Measurements from ENCODE around the gene C11orf68.

Gene C11orf68

DNA sequence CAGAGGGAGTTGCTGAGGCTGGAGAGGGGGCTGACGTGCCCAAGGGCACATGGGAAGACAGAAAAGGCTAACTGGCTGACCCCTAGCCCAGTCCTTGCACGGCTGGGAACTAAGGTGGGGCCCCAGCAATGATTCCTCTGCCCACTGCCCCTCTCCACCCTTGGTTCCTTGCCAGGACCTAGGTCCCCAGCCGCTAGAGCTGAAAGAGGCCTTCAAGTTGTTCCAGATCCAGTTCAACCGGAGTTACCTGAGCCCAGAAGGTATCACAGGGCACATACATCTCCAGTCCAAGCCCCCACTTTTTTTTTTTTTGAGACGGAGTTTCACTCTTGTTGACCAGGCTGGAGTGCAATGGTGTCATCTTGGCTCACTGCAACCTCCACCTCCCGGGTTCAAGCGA lies 38.8 kb downstream of the C11orf68 start:
- peaks cover 8% of the 10 kb centered on the region for H3K36me3 ChIP-seq (replicated peaks; ENCODE audit: insufficient read depth, low read length)
- H3K79me2 ChIP-seq (ENCODE audit: low read length): peaks cover 8% of the 10 kb centered on the region
- no peaks in the 10 kb centered on the region for H4K20me1 ChIP-seq (ENCODE audit: insufficient read depth, low read length)
- H3K9me3 ChIP-seq (replicated peaks; ENCODE audit: insufficient read depth, low read length): no peaks in the 10 kb centered on the region
- TF ChIP-seq EZH2 (optimal IDR thresholded peaks at IDR 0.05; ENCODE audit: low read depth, low read length) (no peak), EZH2phosphoT487 (IDR thresholded peaks at IDR 0.05; ENCODE audit: low read length) (no peak)
- H3F3A ChIP-seq (ENCODE audit: insufficient read depth, low read length): no peaks in the 10 kb centered on the region
- no peak overlapping the region for H2AFZ ChIP-seq (ENCODE audit: low read length)
- H3K27me3 ChIP-seq (replicated peaks; ENCODE audit: insufficient read depth, low read length): no peaks in the 10 kb centered on the region
- DNase-seq: no peak
- H3K9me2 ChIP-seq (replicated peaks; ENCODE audit: insufficient read depth, low read length): no peaks in the 10 kb centered on the region
- H3K4me2 ChIP-seq (ENCODE audit: low read depth, low read length): no peak overlapping the region
- no peak overlapping the region for H3K4me3 ChIP-seq (ENCODE audit: low read length)
- peaks cover 12% of the 10 kb centered on the region; the same call in 1 of the 2 replicates for H3K4me1 ChIP-seq (ENCODE audit: low read length)
- no peak overlapping the region for H3K9ac ChIP-seq (ENCODE audit: low read length)
- H3K27ac ChIP-seq (ENCODE audit: low read length): no peak overlapping the region

DNA sequence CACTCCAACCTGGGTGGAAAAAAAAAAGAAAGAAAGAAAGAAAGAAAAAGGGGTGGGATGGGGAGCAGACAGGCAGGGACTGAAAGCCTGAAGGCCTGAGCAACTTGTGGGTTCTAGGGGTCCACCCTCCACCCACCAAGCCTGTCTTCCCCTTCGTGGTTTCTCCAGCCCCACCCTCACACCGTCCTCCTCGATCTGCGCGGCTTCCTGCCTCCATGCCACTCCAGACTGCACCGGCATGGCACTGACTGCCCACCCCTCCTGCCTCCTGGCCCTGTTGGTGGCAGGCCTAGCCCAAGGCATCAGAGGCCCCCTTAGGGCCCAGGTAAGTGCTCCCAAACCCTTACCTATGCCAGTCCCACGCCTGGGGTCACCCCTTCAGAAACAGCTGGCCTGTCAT lies 39.2 kb downstream of the C11orf68 start, which contains the start of gene CTSW:
TSS of gene CTSW (plus strand) at position 221 of the 400 bp plus-strand sequence. CDS start at position 239, 18 bp downstream.
- no peak within 1 kb of the TSS for H2AFZ ChIP-seq (ENCODE audit: low read length)
- H3F3A ChIP-seq (ENCODE audit: insufficient read depth, low read length): no peaks in the 10 kb centered on the region
- no peaks in the 10 kb centered on the region for H3K9me2 ChIP-seq (replicated peaks; ENCODE audit: insufficient read depth, low read length)
- no peak within 1 kb of the TSS for H3K4me3 ChIP-seq (ENCODE audit: low read length)
- H3K9me3 ChIP-seq (replicated peaks; ENCODE audit: insufficient read depth, low read length): no peaks in the 10 kb centered on the region
- H3K36me3 ChIP-seq (replicated peaks; ENCODE audit: insufficient read depth, low read length): peaks cover 8% of the 10 kb centered on the region
- H3K4me2 ChIP-seq (ENCODE audit: low read depth, low read length): peak within 1 kb of the TSS; percentile 91; the same call in 1 of the 2 replicates
- peaks cover 8% of the 10 kb centered on the region for H3K79me2 ChIP-seq (ENCODE audit: low read length)
- no peak within 1 kb of the TSS for H3K9ac ChIP-seq (ENCODE audit: low read length)
- TF ChIP-seq EZH2phosphoT487 (IDR thresholded peaks at IDR 0.05; ENCODE audit: low read length) (no peak), EZH2 (optimal IDR thresholded peaks at IDR 0.05; ENCODE audit: low read depth, low read length) (no peak)
- TF ChIP-seq, protein P1, sequence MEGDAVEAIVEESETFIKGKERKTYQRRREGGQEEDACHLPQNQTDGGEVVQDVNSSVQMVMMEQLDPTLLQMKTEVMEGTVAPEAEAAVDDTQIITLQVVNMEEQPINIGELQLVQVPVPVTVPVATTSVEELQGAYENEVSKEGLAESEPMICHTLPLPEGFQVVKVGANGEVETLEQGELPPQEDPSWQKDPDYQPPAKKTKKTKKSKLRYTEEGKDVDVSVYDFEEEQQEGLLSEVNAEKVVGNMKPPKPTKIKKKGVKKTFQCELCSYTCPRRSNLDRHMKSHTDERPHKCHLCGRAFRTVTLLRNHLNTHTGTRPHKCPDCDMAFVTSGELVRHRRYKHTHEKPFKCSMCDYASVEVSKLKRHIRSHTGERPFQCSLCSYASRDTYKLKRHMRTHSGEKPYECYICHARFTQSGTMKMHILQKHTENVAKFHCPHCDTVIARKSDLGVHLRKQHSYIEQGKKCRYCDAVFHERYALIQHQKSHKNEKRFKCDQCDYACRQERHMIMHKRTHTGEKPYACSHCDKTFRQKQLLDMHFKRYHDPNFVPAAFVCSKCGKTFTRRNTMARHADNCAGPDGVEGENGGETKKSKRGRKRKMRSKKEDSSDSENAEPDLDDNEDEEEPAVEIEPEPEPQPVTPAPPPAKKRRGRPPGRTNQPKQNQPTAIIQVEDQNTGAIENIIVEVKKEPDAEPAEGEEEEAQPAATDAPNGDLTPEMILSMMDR (IDR thresholded peaks at IDR 0.05; ENCODE audit: low read length): no peak
- no peaks in the 10 kb centered on the region for H3K27me3 ChIP-seq (replicated peaks; ENCODE audit: insufficient read depth, low read length)
- H4K20me1 ChIP-seq (ENCODE audit: insufficient read depth, low read length): no peaks in the 10 kb centered on the region
- H3K4me1 ChIP-seq (ENCODE audit: low read length): peaks cover 12% of the 10 kb centered on the region; the same call in 1 of the 2 replicates
- no peak within 1 kb of the TSS for H3K27ac ChIP-seq (ENCODE audit: low read length)
- DNase-seq: no peak

DNA sequence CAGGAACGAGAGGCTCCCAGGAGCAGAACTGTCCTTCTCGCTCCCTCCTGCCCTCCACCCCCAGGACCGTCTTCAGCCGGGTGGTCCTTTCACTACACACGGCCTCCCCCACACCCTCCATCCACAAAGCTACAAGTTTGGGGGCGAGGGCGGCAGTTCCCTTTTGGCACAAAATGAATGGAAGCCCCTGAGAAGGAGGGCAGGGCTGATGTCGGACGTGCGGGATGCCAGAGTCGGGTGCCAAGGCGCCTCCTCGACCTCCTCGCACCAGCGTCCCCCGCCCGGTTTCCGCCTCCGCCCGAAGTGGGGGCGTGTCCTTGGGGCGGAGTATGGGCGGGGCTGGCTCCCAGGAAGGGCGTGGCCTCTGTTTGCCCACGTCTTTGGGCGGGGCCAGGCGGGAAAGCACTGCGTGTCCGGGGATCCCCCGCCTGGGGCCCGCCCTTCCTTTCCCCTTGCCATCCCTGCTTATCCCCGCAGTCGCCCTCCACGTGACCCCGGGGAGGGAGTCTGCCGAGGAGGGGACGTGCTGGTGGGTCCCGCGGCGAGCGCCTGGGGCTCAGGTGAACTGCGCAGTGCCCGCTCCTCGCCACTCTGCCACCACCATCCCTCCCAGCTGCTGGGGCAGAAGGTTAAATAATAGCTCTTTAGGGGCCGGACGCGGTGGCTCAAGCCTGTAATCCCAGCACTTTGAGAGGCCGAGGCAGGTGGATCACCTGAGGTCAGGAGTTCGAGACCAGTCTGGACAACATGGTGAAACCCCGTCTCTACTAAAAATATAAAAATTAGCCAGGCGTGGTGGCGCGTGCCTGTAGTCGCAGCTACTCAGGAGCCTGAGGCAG lies 45.3 kb downstream of the C11orf68 start:
- H2AFZ ChIP-seq (ENCODE audit: low read length): peak overlapping the region; percentile 90
- H4K20me1 ChIP-seq (ENCODE audit: insufficient read depth, low read length): no peaks in the 10 kb centered on the region
- no peaks in the 10 kb centered on the region for H3F3A ChIP-seq (ENCODE audit: insufficient read depth, low read length)
- no peaks in the 10 kb centered on the region for H3K27me3 ChIP-seq (replicated peaks; ENCODE audit: insufficient read depth, low read length)
- no peaks in the 10 kb centered on the region for H3K36me3 ChIP-seq (replicated peaks; ENCODE audit: insufficient read depth, low read length)
- no peaks in the 10 kb centered on the region for H3K79me2 ChIP-seq (ENCODE audit: low read length)
- 0 out of 2 replicates have a peak, but pooled peaks cover 5% of the 10 kb centered on the region for H3K4me1 ChIP-seq (ENCODE audit: low read length)
- peak overlapping the region; percentile 97 for H3K4me2 ChIP-seq (ENCODE audit: low read depth, low read length)
- no peaks in the 10 kb centered on the region for H3K9me2 ChIP-seq (replicated peaks; ENCODE audit: insufficient read depth, low read length)
- H3K4me3 ChIP-seq (ENCODE audit: low read length): peak overlapping the region; percentile 73
- peak; percentile 91 for DNase-seq
- H3K27ac ChIP-seq (ENCODE audit: low read length): peak overlapping the region; percentile 40; the same call in 1 of the 2 replicates
- no peaks in the 10 kb centered on the region for H3K9me3 ChIP-seq (replicated peaks; ENCODE audit: insufficient read depth, low read length)
- peak overlapping the region; percentile 50; the same call in 1 of the 2 replicates for H3K9ac ChIP-seq (ENCODE audit: low read length)
- TF ChIP-seq EZH2 (optimal IDR thresholded peaks at IDR 0.05; ENCODE audit: low read depth, low read length): no peak
- TF ChIP-seq, protein P1 (IDR thresholded peaks at IDR 0.05; ENCODE audit: low read length): no peak
- TF ChIP-seq EZH2phosphoT487 (IDR thresholded peaks at IDR 0.05; ENCODE audit: low read length): no peak

Measured in MM.1S (cell line).